ENCODE measurements around the gene FBXO10. TPM values are rescaled to one million over a fixed set of nuclear protein-coding genes. Genes with fewer than 3 reads are reported as not detected.

Gene FBXO10
- total and polyA plus RNA-seq, 2 experiments from 2014 or later: 3.4 to 13.4 TPM

DNA sequence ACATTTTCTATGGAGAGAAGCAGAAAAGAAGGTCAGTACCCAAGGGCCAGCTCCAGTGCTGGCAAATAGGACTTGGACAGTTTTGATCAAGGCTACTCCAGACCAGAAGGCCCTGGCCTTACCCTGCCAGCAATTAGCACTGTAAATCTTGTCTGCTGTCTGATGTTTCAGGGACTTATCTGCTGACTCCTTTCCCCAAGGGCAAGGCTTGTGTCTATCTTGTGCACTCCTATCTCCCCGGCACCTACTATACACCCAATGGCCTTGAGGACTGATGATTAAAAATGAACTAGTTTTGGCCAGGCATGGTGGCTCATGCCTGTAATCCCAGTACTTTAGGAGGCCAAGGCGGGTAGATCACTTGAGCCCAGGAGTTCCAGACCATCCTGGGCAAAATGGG lies 53.2 kb downstream of the FBXO10 start (continued):
- TF ChIP-seq, protein P1, sequence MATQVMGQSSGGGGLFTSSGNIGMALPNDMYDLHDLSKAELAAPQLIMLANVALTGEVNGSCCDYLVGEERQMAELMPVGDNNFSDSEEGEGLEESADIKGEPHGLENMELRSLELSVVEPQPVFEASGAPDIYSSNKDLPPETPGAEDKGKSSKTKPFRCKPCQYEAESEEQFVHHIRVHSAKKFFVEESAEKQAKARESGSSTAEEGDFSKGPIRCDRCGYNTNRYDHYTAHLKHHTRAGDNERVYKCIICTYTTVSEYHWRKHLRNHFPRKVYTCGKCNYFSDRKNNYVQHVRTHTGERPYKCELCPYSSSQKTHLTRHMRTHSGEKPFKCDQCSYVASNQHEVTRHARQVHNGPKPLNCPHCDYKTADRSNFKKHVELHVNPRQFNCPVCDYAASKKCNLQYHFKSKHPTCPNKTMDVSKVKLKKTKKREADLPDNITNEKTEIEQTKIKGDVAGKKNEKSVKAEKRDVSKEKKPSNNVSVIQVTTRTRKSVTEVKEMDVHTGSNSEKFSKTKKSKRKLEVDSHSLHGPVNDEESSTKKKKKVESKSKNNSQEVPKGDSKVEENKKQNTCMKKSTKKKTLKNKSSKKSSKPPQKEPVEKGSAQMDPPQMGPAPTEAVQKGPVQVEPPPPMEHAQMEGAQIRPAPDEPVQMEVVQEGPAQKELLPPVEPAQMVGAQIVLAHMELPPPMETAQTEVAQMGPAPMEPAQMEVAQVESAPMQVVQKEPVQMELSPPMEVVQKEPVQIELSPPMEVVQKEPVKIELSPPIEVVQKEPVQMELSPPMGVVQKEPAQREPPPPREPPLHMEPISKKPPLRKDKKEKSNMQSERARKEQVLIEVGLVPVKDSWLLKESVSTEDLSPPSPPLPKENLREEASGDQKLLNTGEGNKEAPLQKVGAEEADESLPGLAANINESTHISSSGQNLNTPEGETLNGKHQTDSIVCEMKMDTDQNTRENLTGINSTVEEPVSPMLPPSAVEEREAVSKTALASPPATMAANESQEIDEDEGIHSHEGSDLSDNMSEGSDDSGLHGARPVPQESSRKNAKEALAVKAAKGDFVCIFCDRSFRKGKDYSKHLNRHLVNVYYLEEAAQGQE (IDR thresholded peaks at IDR 0.05; ENCODE audit: unreplicated experiment): no peak
- TF ChIP-seq, protein P2, sequence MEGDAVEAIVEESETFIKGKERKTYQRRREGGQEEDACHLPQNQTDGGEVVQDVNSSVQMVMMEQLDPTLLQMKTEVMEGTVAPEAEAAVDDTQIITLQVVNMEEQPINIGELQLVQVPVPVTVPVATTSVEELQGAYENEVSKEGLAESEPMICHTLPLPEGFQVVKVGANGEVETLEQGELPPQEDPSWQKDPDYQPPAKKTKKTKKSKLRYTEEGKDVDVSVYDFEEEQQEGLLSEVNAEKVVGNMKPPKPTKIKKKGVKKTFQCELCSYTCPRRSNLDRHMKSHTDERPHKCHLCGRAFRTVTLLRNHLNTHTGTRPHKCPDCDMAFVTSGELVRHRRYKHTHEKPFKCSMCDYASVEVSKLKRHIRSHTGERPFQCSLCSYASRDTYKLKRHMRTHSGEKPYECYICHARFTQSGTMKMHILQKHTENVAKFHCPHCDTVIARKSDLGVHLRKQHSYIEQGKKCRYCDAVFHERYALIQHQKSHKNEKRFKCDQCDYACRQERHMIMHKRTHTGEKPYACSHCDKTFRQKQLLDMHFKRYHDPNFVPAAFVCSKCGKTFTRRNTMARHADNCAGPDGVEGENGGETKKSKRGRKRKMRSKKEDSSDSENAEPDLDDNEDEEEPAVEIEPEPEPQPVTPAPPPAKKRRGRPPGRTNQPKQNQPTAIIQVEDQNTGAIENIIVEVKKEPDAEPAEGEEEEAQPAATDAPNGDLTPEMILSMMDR (conservative IDR thresholded peaks at IDR 0.05; ENCODE audit: low read depth in 2 of 2): no peak
- no peak for TF ChIP-seq STAT1 (IDR thresholded peaks at IDR 0.05; ENCODE audit: unreplicated experiment)

DNA sequence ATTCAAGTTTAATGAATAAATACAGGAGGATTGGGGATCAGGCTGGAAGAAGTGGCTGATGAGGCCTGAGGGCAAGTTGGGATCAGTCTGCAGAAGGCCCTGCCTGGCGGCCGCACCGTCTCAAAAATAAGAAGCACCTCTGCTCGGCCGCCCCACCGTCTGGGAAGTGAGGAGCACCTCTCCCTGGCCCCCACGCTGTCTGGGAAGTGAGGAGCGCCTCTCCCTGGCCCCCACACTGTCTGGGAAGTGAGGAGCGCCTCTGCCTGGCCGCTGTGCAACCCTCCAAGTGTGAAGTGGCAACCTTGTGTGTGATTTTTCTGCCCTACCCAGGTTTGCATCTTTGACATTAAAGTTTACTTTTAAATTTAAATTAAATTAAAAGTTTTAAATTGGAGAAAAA lies 55.1 kb downstream of the FBXO10 start:
- H3K4me1 Mint-ChIP-seq: peaks cover 3% of the 10 kb centered on the region; the same call in 2 of the 3 replicates
- H4K20me1 ChIP-seq (replicated peaks; ENCODE audit: insufficient read depth): no peaks in the 10 kb centered on the region
- DNase-seq (ENCODE audit: low spot score) (no peak), ATAC-seq (no peak)
- H3K9me3 Mint-ChIP-seq: no peaks in the 10 kb centered on the region
- no peaks in the 10 kb centered on the region for H3F3A ChIP-seq (replicated peaks; ENCODE audit: low read depth)
- no peak overlapping the region for H3K4me3 Mint-ChIP-seq
- no peaks in the 10 kb centered on the region for H3K4me1 ChIP-seq (ENCODE audit: insufficient read depth)
- H3K27ac Mint-ChIP-seq: no peak overlapping the region
- peaks cover 43% of the 10 kb centered on the region for H3K36me3 Mint-ChIP-seq (ENCODE audit: low read depth)
- H3K27me3 ChIP-seq (ENCODE audit: insufficient read depth): no peaks in the 10 kb centered on the region
- H3K4me2 ChIP-seq: no peak overlapping the region
- H2AFZ ChIP-seq: no peak overlapping the region
- no peaks in the 10 kb centered on the region for H3K36me3 ChIP-seq (ENCODE audit: insufficient read depth)
- no peaks in the 10 kb centered on the region for H3K79me2 ChIP-seq (replicated peaks; ENCODE audit: insufficient read depth)
- no peak for TF ChIP-seq CREB1 (CRISPR knock-in tag; IDR thresholded peaks at IDR 0.05; ENCODE audit: low read depth)
- TF ChIP-seq ZNF331 (CRISPR knock-in tag; IDR thresholded peaks at IDR 0.05; ENCODE audit: low read depth): no peak
- TF ChIP-seq, protein P2 (conservative IDR thresholded peaks at IDR 0.05; ENCODE audit: low read depth in 2 of 2): 0 out of 4 replicates have a peak, but pooled peaks of 1 of the 2 experiments have one; percentile 9
- H3K9me2 ChIP-seq (ENCODE audit: insufficient read depth): no peaks in the 10 kb centered on the region
- H3K27ac ChIP-seq (ENCODE audit: low read depth): no peak overlapping the region
- no peak overlapping the region for H3K4me3 ChIP-seq
- peaks cover 12% of the 10 kb centered on the region for H3K27me3 Mint-ChIP-seq (ENCODE audit: insufficient read depth, low read depth, poor library complexity)

Measured in GM23338 (cell line).